Measurements from ENCODE around the gene RFX2. TPM values are rescaled to one million over a fixed set of nuclear protein-coding genes. Genes with fewer than 3 reads are reported as not detected.

The RFX2 gene
- total RNA-seq, 1 donor = 6.5 TPM

- no peak for DNase-seq (ENCODE audit: low read depth)
- TF ChIP-seq CTCF (IDR thresholded peaks at IDR 0.05; ENCODE audit: insufficient read depth, low read depth, low read length) = no peak
- no peak overlapping the region for H3K4me3 ChIP-seq (ENCODE audit: low read depth, low read length)
Measured at GRCh38 chr19:6084821-6085220, 25.5 kb downstream of the RFX2 start.

GRCh38 chr19:6079107-6079506 is 31.2 kb downstream of the RFX2 start:
- H3K4me3 ChIP-seq (ENCODE audit: low read depth, low read length) = no peak overlapping the region
- DNase-seq (ENCODE audit: low read depth) = no peak
- no peak for TF ChIP-seq CTCF (IDR thresholded peaks at IDR 0.05; ENCODE audit: insufficient read depth, low read depth, low read length)

- no peak overlapping the region for H3K4me3 ChIP-seq (ENCODE audit: low read depth, low read length)
- no peak for TF ChIP-seq CTCF (IDR thresholded peaks at IDR 0.05; ENCODE audit: insufficient read depth, low read depth, low read length)
- DNase-seq (ENCODE audit: low read depth) = no peak
Measured at GRCh38 chr19:6078068-6078467, 32.2 kb downstream of the RFX2 start.

DNA sequence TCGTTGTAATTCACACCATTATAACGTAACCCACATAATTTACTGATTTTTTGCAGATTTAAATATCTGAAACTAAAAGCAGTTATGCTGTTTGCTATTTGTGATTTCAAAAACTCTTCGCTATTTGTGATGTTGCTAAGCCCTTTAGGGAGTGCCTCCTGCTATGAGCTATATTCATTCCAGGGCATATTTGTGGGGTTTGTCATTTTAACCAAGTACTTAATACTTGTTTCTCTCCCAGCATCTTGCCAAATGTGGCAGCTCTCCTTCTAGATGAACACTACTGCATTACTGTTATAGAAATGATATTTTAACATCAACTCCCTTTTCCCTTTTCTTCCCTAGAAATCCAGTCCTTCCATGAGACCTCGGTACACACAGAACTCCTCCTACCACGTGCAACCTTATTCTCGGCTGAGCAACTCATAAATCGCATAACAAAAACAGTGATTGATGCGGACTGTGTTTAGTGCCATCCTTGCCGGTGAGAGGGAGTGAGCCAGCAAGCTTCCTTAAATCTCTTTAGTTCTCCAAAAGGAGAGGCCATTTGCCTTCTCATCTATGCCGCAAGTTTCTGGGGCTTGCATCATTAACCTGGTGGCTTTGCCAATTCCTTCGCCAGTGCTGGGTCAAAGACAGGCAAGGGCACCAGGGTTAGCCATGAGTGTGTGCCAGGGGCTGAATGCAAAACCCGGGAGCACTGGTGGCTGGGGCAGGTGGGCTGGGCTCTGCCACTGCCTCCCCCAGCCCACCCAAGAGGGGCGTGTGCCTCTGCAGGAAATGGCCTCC is 33.4 kb downstream of the RFX2 start:
- TF ChIP-seq CTCF (IDR thresholded peaks at IDR 0.05; ENCODE audit: insufficient read depth, low read depth, low read length) = no peak
- peak; percentile 85 for DNase-seq (ENCODE audit: low read depth)
- H3K4me3 ChIP-seq (ENCODE audit: low read depth, low read length) = no peak overlapping the region

DNA sequence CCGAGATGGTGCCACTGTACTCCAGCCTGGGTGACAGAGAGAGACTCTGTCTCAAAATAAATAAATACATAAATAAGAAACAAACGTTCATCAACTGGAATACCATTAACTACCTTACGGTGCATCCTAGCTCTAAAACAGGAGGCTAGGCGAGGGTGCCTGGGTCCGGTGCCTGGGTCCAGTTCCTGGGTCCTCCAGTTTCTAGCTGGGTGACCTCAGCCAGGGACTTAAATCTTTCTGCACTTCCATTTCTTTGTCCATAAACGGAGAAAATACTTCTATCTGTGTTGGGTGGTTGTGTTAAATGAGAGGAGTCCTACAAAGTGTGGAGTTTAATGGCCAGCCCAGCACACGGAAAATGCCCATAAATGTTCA is 34.0 kb downstream of the RFX2 start:
- no peak overlapping the region for H3K4me3 ChIP-seq (ENCODE audit: low read depth, low read length)
- no peak for DNase-seq (ENCODE audit: low read depth)
- no peak for TF ChIP-seq CTCF (IDR thresholded peaks at IDR 0.05; ENCODE audit: insufficient read depth, low read depth, low read length)

DNA sequence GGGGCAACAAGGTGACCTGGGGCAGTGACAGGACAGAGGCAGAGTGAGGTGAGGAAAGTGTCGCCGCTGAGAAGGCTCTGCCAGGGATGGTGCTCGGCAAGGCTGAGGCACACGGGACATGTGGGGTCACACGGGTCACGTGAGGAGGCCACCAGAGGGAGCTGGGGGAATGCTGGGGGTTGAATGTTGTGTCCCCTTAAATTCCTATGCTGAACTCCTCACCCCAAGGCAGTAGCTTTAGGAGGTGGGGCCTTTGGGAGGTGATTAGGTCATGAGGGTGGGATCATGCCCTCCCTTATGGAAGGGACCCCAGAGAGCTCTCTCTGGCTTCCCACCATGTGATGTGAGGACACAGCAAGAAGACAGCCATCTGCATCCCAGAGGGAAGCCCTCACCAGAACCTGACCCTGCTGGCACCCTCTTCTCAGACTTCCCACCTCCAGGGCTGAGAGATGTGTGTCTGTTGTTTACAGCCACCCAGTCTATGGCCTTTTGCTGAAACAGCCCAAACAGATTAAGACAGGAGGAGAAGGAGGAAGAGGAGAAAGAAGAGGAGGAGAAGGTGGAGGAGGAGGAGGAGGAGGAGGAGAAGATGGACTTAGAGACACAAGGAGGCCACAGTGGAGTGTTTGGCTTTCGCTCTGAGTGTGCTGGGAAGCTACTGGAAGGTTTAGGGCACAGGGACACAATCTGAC is 35.4 kb downstream of the RFX2 start:
- TF ChIP-seq CTCF (IDR thresholded peaks at IDR 0.05; ENCODE audit: insufficient read depth, low read depth, low read length) = no peak
- no peak overlapping the region for H3K4me3 ChIP-seq (ENCODE audit: low read depth, low read length)
- DNase-seq (ENCODE audit: low read depth) = no peak
